ENCODE data around the gene UNC80.
A peak's percentile ranks its signal among the peaks of the same experiment; 100 is the strongest.

Gene UNC80

DNA sequence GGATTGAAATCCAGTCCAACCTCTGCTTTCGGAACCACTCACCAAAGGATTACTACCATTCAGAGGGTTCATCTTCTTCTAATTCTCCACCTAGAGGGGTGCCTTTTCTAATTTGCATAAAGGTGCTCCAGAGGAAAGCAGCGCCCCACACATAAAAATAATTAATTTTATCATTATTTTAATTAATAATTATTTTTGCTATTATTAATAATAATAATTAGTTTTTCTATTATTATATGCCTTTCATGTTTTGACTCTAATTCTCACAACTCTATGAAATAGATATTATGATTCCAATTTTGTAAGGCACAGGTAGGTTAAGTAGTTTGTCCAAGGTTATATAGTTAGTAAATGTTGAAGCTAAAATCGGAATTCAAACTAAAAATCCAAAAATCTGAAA, 51.9 kb downstream of the UNC80 start:
- no peak overlapping the region for H3K4me3 ChIP-seq (ENCODE audit: low read depth, low read length)
- DNase-seq (ENCODE audit: low read depth), result no peak
- TF ChIP-seq, protein P1, sequence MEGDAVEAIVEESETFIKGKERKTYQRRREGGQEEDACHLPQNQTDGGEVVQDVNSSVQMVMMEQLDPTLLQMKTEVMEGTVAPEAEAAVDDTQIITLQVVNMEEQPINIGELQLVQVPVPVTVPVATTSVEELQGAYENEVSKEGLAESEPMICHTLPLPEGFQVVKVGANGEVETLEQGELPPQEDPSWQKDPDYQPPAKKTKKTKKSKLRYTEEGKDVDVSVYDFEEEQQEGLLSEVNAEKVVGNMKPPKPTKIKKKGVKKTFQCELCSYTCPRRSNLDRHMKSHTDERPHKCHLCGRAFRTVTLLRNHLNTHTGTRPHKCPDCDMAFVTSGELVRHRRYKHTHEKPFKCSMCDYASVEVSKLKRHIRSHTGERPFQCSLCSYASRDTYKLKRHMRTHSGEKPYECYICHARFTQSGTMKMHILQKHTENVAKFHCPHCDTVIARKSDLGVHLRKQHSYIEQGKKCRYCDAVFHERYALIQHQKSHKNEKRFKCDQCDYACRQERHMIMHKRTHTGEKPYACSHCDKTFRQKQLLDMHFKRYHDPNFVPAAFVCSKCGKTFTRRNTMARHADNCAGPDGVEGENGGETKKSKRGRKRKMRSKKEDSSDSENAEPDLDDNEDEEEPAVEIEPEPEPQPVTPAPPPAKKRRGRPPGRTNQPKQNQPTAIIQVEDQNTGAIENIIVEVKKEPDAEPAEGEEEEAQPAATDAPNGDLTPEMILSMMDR (conservative IDR thresholded peaks at IDR 0.05; ENCODE audit: low read depth, low read length), result no peak

DNA sequence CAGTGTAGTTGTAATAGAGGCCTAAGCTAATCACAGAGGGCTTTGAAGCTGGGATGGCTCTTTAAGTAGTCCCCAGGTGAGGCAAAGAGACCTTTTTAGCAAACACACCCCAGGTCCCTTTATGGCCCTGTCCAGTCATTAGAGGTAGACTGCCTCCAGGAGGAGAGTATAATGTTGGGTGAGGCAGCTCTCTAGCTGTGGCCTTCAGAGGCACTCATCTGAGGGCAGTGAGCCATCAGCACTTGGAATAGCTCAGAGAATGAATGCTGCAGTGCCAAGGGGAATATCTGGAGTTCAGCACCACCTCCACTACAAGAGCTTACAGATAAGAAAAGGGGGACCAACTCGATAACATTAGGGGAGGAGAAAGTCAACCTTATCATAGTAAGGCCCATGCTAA, 52.8 kb downstream of the UNC80 start:
- no peak overlapping the region for H3K4me3 ChIP-seq (ENCODE audit: low read depth, low read length)
- TF ChIP-seq, protein P1 (conservative IDR thresholded peaks at IDR 0.05; ENCODE audit: low read depth, low read length), result no peak
- no peak for DNase-seq (ENCODE audit: low read depth)

DNA sequence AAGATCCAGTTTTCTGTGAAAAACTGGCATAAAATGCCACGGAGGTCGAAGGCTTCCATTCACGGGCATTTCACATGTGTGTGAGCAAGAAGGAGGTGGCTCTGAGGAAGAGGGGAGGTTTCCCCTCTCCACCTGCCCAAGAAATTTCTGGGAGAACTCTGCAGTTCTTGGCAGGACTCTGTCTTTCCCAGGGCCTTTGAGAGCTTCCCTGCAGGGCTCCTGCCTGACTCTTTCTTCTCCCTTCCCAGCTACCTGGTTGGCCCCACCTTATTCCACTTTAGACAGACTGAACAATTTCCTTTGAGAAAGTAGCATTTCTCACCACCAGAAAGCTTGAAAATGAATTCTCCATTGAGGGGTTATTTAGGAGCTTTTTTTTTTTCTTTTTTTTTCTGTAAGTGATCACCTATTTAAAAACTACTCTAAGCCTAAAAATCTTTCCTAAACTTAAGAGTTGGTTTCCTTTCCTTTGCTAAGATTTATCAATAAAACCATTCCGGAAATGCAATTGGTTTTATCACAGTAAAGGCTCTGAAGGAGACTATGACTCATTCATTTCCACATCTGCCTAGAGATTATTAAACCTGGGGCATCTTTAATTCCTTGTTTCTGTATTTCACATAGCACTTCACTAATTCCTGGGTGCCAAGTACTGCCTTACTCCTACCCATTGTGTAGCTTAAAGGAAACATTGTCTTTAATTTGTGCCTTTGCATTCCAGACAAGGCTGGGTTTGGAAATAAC, 59.3 kb downstream of the UNC80 start:
- TF ChIP-seq, protein P1 (conservative IDR thresholded peaks at IDR 0.05; ENCODE audit: low read depth, low read length), result no peak
- DNase-seq (ENCODE audit: low read depth), result no peak
- no peak overlapping the region for H3K4me3 ChIP-seq (ENCODE audit: low read depth, low read length)

DNA sequence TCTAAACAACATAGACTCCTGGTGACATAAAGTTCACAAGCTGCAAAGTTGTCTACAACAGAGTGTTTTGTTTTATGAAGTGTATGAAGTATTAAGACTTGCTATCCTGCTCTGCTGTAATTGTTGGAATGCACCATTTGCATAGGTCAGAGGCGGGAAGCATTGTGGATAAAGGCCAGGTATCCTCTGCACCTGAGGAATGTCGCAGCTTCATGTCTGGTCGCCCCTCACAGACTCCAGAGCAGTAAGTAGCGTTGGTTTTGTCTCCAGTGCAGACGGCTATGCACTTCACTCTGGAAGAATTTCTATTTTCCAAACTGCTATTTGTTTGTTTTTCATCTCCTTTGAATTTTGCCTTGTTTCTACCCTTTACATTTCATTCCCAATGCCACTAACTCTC, 63.1 kb downstream of the UNC80 start:
- no peak for DNase-seq (ENCODE audit: low read depth)
- TF ChIP-seq, protein P1 (conservative IDR thresholded peaks at IDR 0.05; ENCODE audit: low read depth, low read length), result no peak
- no peak overlapping the region for H3K4me3 ChIP-seq (ENCODE audit: low read depth, low read length)

DNA sequence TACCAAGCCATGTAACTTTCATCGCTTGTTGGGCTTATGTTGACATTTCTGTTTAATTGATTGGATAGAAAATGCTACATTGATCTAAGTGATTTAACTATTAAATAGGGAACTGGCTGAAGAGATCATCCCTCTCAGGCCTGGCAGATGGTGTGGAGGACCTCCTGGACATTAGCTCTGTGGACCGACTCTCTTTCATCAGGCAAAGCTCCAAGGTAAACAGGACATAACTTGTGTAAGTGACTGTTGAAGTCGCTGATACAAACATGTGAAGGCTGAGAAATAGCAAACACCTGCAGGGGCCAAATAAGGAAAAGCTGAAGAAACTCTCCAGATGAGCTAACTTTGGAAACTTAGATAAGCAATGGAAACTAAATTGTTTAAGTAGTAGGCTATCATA, 68.8 kb downstream of the UNC80 start:
- no peak overlapping the region for H3K4me3 ChIP-seq (ENCODE audit: low read depth, low read length)
- TF ChIP-seq, protein P1 (conservative IDR thresholded peaks at IDR 0.05; ENCODE audit: low read depth, low read length), result no peak
- DNase-seq (ENCODE audit: low read depth), result no peak

DNA sequence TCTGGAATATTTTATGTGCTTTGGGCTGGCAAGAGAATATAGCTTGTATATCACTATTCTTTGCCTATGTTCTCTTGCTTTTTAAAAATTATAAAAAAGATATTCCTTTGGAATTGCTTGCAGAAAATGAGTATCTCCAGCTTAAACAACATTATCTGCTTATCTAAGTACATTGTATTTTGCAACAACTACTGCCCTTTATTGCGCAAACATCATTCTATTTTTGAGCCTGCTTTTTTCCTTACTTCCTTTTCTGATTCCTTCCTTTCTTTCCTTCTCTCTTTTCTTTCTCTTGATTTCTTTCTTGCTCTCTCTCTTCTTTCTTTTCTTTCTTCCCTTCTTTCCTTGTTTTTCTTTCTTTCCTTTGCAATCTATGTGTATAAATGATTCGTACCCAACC, 74.0 kb downstream of the UNC80 start:
- peak; percentile 0 for DNase-seq (ENCODE audit: low read depth)
- TF ChIP-seq, protein P1 (conservative IDR thresholded peaks at IDR 0.05; ENCODE audit: low read depth, low read length), result no peak

DNA sequence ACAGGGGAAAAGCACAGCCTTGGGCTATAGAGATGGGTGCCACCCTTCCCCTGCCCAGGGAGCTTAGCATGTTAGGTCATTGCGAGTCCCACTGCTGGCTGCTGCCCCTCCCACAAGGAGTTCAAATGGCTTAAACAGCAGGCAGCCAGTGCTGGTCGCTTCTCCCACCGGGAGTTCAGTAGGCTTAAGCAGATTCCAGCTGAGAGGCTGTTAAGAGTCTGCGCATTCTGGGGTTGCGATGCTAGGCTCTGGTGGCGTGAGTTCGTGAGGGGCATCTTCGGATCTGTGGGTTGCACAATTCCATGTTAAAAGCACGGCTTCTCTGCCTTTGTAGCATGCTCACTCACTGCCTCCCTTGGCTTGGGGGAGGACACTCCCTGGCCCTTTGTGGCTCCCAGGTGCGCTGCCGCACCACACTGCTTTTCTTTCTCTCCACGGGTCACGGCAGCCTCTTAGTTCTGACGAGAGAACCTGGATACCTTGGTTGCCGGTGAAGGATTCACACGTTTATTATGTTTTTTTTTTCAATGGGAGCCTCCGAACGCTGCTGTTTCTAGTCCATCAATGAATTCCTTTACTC, 93.2 kb downstream of the UNC80 start:
- H3K4me3 ChIP-seq (ENCODE audit: low read depth, low read length), result no peak overlapping the region
- TF ChIP-seq, protein P1 (conservative IDR thresholded peaks at IDR 0.05; ENCODE audit: low read depth, low read length), result no peak
- DNase-seq (ENCODE audit: low read depth), result no peak

More for the DNA sequence above, 74.0 kb downstream of the UNC80 start:
- H3K4me3 ChIP-seq (ENCODE audit: low read depth, low read length), result no peak overlapping the region

Data from choroid plexus epithelial cell (primary cell).